HUES64 (cell line): Measurements from ENCODE around the gene IRF4.

Experiments
- H3K27ac ChIP-seq: 2 replicates; pipeline ENCODE4 v1.7.0; 2013; ENCODE audit warnings: low read depth, low read length, inconsistent platforms
- H3K27me3 ChIP-seq: 2 replicates; pipeline ENCODE4 v1.6.1; 2013; ENCODE audit warnings: mild to moderate bottlenecking, low read length; ENCODE audit not compliant: insufficient read depth
- H3K36me3 ChIP-seq: 2 replicates; pipeline ENCODE4 v1.6.1; 2013; ENCODE audit warnings: mild to moderate bottlenecking, low read length; ENCODE audit not compliant: insufficient read depth
- H3K4me1 ChIP-seq: 2 replicates; pipeline ENCODE4 v1.6.1; 2013; ENCODE audit warnings: mild to moderate bottlenecking, low read length, moderate library complexity; ENCODE audit not compliant: insufficient read depth
- H3K4me3 ChIP-seq: 2 replicates; pipeline ENCODE4 v1.5.1; 2013; ENCODE audit warnings: mild to moderate bottlenecking, low read length, moderate library complexity
- H3K9ac ChIP-seq: 2 replicates; pipeline ENCODE4 v1.6.1; 2013; ENCODE audit warnings: mild to moderate bottlenecking, low read depth, low read length
- H3K9me3 ChIP-seq: 2 replicates; pipeline ENCODE4 v1.6.1; 2013; ENCODE audit warnings: low read depth, low read length; ENCODE audit not compliant: insufficient read depth
- whole genome bisulfite sequencing: fragments of 150-250, 120-280 bp; methylation state at CpG from one replicate; pipeline ENCODE4 v1.1.7; 2013; ENCODE audit warnings: missing lambda C conversion rate; 5-methylcytosine and 5-hydroxymethylcytosine counted together

Gene IRF4

GRCh38 chr6:354631-355280 is 36.8 kb upstream of the IRF4 start:
- 95% methylated on average over 15 of the region's 15 CpGs for WGBS
- H3K27me3 ChIP-seq = no peaks in the 10 kb centered on the region
- H3K36me3 ChIP-seq = no peaks in the 10 kb centered on the region
- no peak overlapping the region for H3K9ac ChIP-seq
- no peaks in the 10 kb centered on the region for H3K4me1 ChIP-seq
- H3K9me3 ChIP-seq = peaks cover 12% of the 10 kb centered on the region; the same call in 1 of the 2 replicates
- no peak overlapping the region for H3K4me3 ChIP-seq
- no peak overlapping the region for H3K27ac ChIP-seq

- Histone ChIP-seq H3K9me3 (peaks cover 16% of the 10 kb centered on the region; the same call in 1 of the 2 replicates), H3K27ac (no peak overlapping the region), H3K9ac (no peak overlapping the region), H3K4me1 (no peaks in the 10 kb centered on the region), H3K36me3 (no peaks in the 10 kb centered on the region), H3K27me3 (no peaks in the 10 kb centered on the region), H3K4me3 (no peak overlapping the region)
- 85% methylated on average over 9 of the region's 9 CpGs for WGBS
These were observed 36.0 kb upstream of the IRF4 start for GRCh38 chr6:355373-356208.

GRCh38 chr6:356828-357251 is 34.7 kb upstream of the IRF4 start:
- H3K4me3 ChIP-seq = no peak overlapping the region
- H3K9me3 ChIP-seq = peaks cover 13% of the 10 kb centered on the region; the same call in 1 of the 2 replicates
- no peak overlapping the region for H3K9ac ChIP-seq
- no peaks in the 10 kb centered on the region for H3K27me3 ChIP-seq
- WGBS = 90% methylated on average over 11 of the region's 11 CpGs
- no peaks in the 10 kb centered on the region for H3K36me3 ChIP-seq
- H3K4me1 ChIP-seq = no peaks in the 10 kb centered on the region
- H3K27ac ChIP-seq = no peak overlapping the region

GRCh38 chr6:357261-357790 is 34.2 kb upstream of the IRF4 start:
- Histone ChIP-seq H3K9me3 (peaks cover 17% of the 10 kb centered on the region), H3K4me3 (no peak overlapping the region), H3K36me3 (no peaks in the 10 kb centered on the region), H3K9ac (no peak overlapping the region), H3K4me1 (no peaks in the 10 kb centered on the region), H3K27ac (no peak overlapping the region), H3K27me3 (no peaks in the 10 kb centered on the region)
- 90% methylated on average over 12 of the region's 12 CpGs for WGBS

- H3K36me3 ChIP-seq = no peaks in the 10 kb centered on the region
- H3K4me1 ChIP-seq = no peaks in the 10 kb centered on the region
- H3K9ac ChIP-seq = no peak overlapping the region
- 88% methylated on average over 13 of the region's 13 CpGs for WGBS
- H3K9me3 ChIP-seq = peaks cover 22% of the 10 kb centered on the region
- H3K4me3 ChIP-seq = no peak overlapping the region
- H3K27me3 ChIP-seq = no peaks in the 10 kb centered on the region
- H3K27ac ChIP-seq = no peak overlapping the region
These were observed 33.7 kb upstream of the IRF4 start for GRCh38 chr6:357791-358341.

GRCh38 chr6:358432-358831 is 33.1 kb upstream of the IRF4 start:
- WGBS = 96% methylated on average over 4 of the region's 4 CpGs
- H3K9ac ChIP-seq = no peak overlapping the region
- no peak overlapping the region for H3K27ac ChIP-seq
- no peaks in the 10 kb centered on the region for H3K27me3 ChIP-seq
- H3K9me3 ChIP-seq = peaks cover 27% of the 10 kb centered on the region
- H3K4me3 ChIP-seq = no peak overlapping the region
- H3K4me1 ChIP-seq = no peaks in the 10 kb centered on the region
- no peaks in the 10 kb centered on the region for H3K36me3 ChIP-seq

- Histone ChIP-seq H3K9me3 (peaks cover 31% of the 10 kb centered on the region), H3K27me3 (no peaks in the 10 kb centered on the region), H3K4me3 (no peak overlapping the region), H3K27ac (no peak overlapping the region), H3K4me1 (no peaks in the 10 kb centered on the region), H3K36me3 (no peaks in the 10 kb centered on the region), H3K9ac (no peak overlapping the region)
- WGBS = 93% methylated on average over 8 of the region's 8 CpGs
These were observed 32.7 kb upstream of the IRF4 start for GRCh38 chr6:358847-359246.

GRCh38 chr6:359261-360035 is 32.1 kb upstream of the IRF4 start:
- Histone ChIP-seq H3K9me3 (peaks cover 37% of the 10 kb centered on the region), H3K4me1 (no peaks in the 10 kb centered on the region), H3K36me3 (no peaks in the 10 kb centered on the region), H3K9ac (no peak overlapping the region), H3K27ac (no peak overlapping the region), H3K27me3 (no peaks in the 10 kb centered on the region), H3K4me3 (no peak overlapping the region)
- WGBS = 85% methylated on average over 20 of the region's 20 CpGs

GRCh38 chr6:360349-360748 is 31.2 kb upstream of the IRF4 start:
- H3K4me3 ChIP-seq = no peak overlapping the region
- H3K27me3 ChIP-seq = no peaks in the 10 kb centered on the region
- peaks cover 44% of the 10 kb centered on the region for H3K9me3 ChIP-seq
- H3K4me1 ChIP-seq = no peaks in the 10 kb centered on the region
- no peak overlapping the region for H3K27ac ChIP-seq
- no peak overlapping the region for H3K9ac ChIP-seq
- 93% methylated on average over 5 of the region's 5 CpGs for WGBS
- H3K36me3 ChIP-seq = no peaks in the 10 kb centered on the region

- Histone ChIP-seq H3K27ac (no peak overlapping the region), H3K4me3 (no peak overlapping the region), H3K36me3 (no peaks in the 10 kb centered on the region), H3K9ac (no peak overlapping the region), H3K27me3 (no peaks in the 10 kb centered on the region), H3K9me3 (peaks cover 48% of the 10 kb centered on the region), H3K4me1 (no peaks in the 10 kb centered on the region)
- WGBS = 91% methylated on average over 19 of the region's 19 CpGs
These were observed 30.7 kb upstream of the IRF4 start for GRCh38 chr6:360764-361373.
